Breast epithelium (tissue), 4 donors: ENCODE data around the gene TRIO. TPM values are rescaled to one million over a fixed set of nuclear protein-coding genes. Genes with fewer than 3 reads are reported as not detected.

Experiments
- DNase-seq, 2 donors: peaks; one replicate each; pipeline ENCODE4 v3.0.0-alpha.2; 2019; ENCODE audit warnings: low spot score in 2 of 2
- H3K27ac ChIP-seq, 2 donors: fragments of 200-600 bp; sonication (generic) in 1 of 2; one replicate each; pipeline ENCODE4 v1.5.1; 2016 to 2019; ENCODE audit warnings: mild to moderate bottlenecking in 1 of 2
- H3K27me3 ChIP-seq, 2 donors: fragments of 200-600 bp; sonication (generic) in 1 of 2; one replicate each; pipeline versions ENCODE4 v1.5.1 to v1.6.0; 2017 to 2019; ENCODE audit warnings: control low read depth in 1 of 2, mild to moderate bottlenecking in 1 of 2
- H3K36me3 ChIP-seq: fragments of 200-600 bp; one replicate; pipeline ENCODE4 v1.5.1; 2019
- H3K4me1 ChIP-seq, 2 donors: fragments of 200-600 bp; sonication (generic); one replicate each; pipeline ENCODE4 v1.5.1; 2016 to 2019; ENCODE audit warnings: control low read depth in 1 of 2
- H3K4me3 ChIP-seq, 3 donors: fragments of 200-600 bp; sonication (generic); 1 replicate in 2 of 3; 2 replicates in 1 of 3; pipeline ENCODE4 v1.5.1; 2016 to 2019; ENCODE audit warnings: mild to moderate bottlenecking in 3 of 3, moderate library complexity in 2 of 3
- H3K9me3 ChIP-seq, 2 donors: fragments of 200-600 bp; sonication (generic) in 1 of 2; one replicate each; pipeline ENCODE4 v1.5.1; 2016 to 2019; ENCODE audit warnings: control low read depth in 1 of 2
- CTCF ChIP-seq, 3 donors: fragments of 450-650 bp; IDR thresholded peaks; one replicate each; pipeline ENCODE4 v1.5.1; 2016 to 2017; ENCODE audit warnings: antibody characterized with exemption in 3 of 3, mild to moderate bottlenecking in 3 of 3, moderate library complexity in 3 of 3
- POLR2A ChIP-seq: fragments of 450-650 bp; IDR thresholded peaks from one replicate; pipeline ENCODE4 v1.6.1; 2016; ENCODE audit warnings: antibody characterized with exemption, mild to moderate bottlenecking, moderate library complexity
- POLR2AphosphoS5 ChIP-seq, 3 donors: sonication (generic); formaldehyde crosslinking; IDR thresholded peaks; one replicate each; pipeline ENCODE4 v1.6.1; 2017; ENCODE audit warnings: antibody characterized with exemption in 3 of 3
- intact Hi-C: fragments of 100-400 bp; cut with DNase I; formaldehyde crosslinking; loops from one replicate; pipeline ENCODE4 v1.15.1; 2023; ENCODE audit warnings: low total_unique reads
- total RNA-seq, 3 donors: library from RNA; depleted of rRNA; stranded (reverse); fragments of >200 nt; gene quantifications; one replicate each; pipeline ENCODE4 v1.1.0, GENCODE V29; 2016

TRIO gene
- total RNA-seq, 3 donors from 2014 or later, result 191 to 209 (median 193) TPM

- intact Hi-C loops, result no loop called here
- H3K4me3 ChIP-seq, result no peak overlapping the region
- no peak overlapping the region for H3K27ac ChIP-seq
- TF ChIP-seq POLR2AphosphoS5 (IDR thresholded peaks at IDR 0.05), result no peak
- TF ChIP-seq POLR2A, result no peak
- TF ChIP-seq CTCF (IDR thresholded peaks at IDR 0.05), result no peak
- no peaks in the 10 kb centered on the region for H3K27me3 ChIP-seq
- DNase-seq, result no peak
- H3K9me3 ChIP-seq, result no peaks in the 10 kb centered on the region
- H3K4me1 ChIP-seq, result no peaks in the 10 kb centered on the region
- H3K36me3 ChIP-seq, result no peaks in the 10 kb centered on the region
Observed at GRCh38 chr5:14129123-14129522, 14.0 kb upstream of the TRIO start.

- Histone ChIP-seq H3K4me3 (no peak overlapping the region), H3K4me1 (no peaks in the 10 kb centered on the region), H3K27ac (no peak overlapping the region), H3K9me3 (no peaks in the 10 kb centered on the region), H3K36me3 (no peaks in the 10 kb centered on the region), H3K27me3 (no peaks in the 10 kb centered on the region)
- no peak for DNase-seq
- TF ChIP-seq POLR2A (no peak), CTCF (IDR thresholded peaks at IDR 0.05) (no peak), POLR2AphosphoS5 (IDR thresholded peaks at IDR 0.05) (no peak)
- intact Hi-C loops, result no loop called here
Observed at GRCh38 chr5:14131855-14132503, 11.2 kb upstream of the TRIO start.

GRCh38 chr5:14133394-14133793 lies 9.7 kb upstream of the TRIO start:
- TF ChIP-seq POLR2A, result no peak
- no peak for TF ChIP-seq CTCF (IDR thresholded peaks at IDR 0.05)
- no peak for TF ChIP-seq POLR2AphosphoS5 (IDR thresholded peaks at IDR 0.05)
- intact Hi-C loops, result no loop called here
- Histone ChIP-seq H3K4me3 (no peak overlapping the region), H3K27ac (no peak overlapping the region), H3K27me3 (no peaks in the 10 kb centered on the region), H3K4me1 (no peaks in the 10 kb centered on the region), H3K36me3 (no peaks in the 10 kb centered on the region), H3K9me3 (no peaks in the 10 kb centered on the region)
- DNase-seq, result no peak

- TF ChIP-seq CTCF (IDR thresholded peaks at IDR 0.05), result no peak
- TF ChIP-seq POLR2A, result no peak
- TF ChIP-seq POLR2AphosphoS5 (IDR thresholded peaks at IDR 0.05), result no peak
- Histone ChIP-seq H3K9me3 (no peaks in the 10 kb centered on the region), H3K4me1 (no peaks in the 10 kb centered on the region), H3K36me3 (no peaks in the 10 kb centered on the region), H3K27ac (no peak overlapping the region), H3K4me3 (no peak overlapping the region), H3K27me3 (no peaks in the 10 kb centered on the region)
- intact Hi-C loops, result no loop called here
- DNase-seq, result no peak
Observed at GRCh38 chr5:14134083-14134482, 9.1 kb upstream of the TRIO start.

GRCh38 chr5:14134771-14135170 lies 8.4 kb upstream of the TRIO start:
- no peak for TF ChIP-seq POLR2A
- TF ChIP-seq POLR2AphosphoS5 (IDR thresholded peaks at IDR 0.05), result no peak
- TF ChIP-seq CTCF (IDR thresholded peaks at IDR 0.05), result no peak
- no peaks in the 10 kb centered on the region for H3K27me3 ChIP-seq
- intact Hi-C loops, result no loop called here
- no peak overlapping the region for H3K27ac ChIP-seq
- DNase-seq, result no peak
- H3K36me3 ChIP-seq, result no peaks in the 10 kb centered on the region
- no peak overlapping the region for H3K4me3 ChIP-seq
- H3K4me1 ChIP-seq, result no peaks in the 10 kb centered on the region
- H3K9me3 ChIP-seq, result no peaks in the 10 kb centered on the region
